GM18505 (cell line): ENCODE measurements around the gene ICA1.
"Not testable (repeated sequence)": the region's sequence is repeated elsewhere in the genome, so short reads cannot be mapped to it uniquely, and the experiment has no call there.

ENCODE experiments used
- ATAC-seq: cut with Tn5 transposase; IDR thresholded peaks from one replicate; pipeline ENCODE4 v1.9.1; 2021; ENCODE audit not compliant: unreplicated experiment
- POLR2A ChIP-seq: IDR thresholded peaks from 4 replicates; pipeline ENCODE4 v1.6.1; 2011; ENCODE audit warnings: borderline replicate concordance; ENCODE audit not compliant: insufficient read depth, insufficient read length; ENCODE audit errors: extremely low read depth

ICA1 gene

DNA sequence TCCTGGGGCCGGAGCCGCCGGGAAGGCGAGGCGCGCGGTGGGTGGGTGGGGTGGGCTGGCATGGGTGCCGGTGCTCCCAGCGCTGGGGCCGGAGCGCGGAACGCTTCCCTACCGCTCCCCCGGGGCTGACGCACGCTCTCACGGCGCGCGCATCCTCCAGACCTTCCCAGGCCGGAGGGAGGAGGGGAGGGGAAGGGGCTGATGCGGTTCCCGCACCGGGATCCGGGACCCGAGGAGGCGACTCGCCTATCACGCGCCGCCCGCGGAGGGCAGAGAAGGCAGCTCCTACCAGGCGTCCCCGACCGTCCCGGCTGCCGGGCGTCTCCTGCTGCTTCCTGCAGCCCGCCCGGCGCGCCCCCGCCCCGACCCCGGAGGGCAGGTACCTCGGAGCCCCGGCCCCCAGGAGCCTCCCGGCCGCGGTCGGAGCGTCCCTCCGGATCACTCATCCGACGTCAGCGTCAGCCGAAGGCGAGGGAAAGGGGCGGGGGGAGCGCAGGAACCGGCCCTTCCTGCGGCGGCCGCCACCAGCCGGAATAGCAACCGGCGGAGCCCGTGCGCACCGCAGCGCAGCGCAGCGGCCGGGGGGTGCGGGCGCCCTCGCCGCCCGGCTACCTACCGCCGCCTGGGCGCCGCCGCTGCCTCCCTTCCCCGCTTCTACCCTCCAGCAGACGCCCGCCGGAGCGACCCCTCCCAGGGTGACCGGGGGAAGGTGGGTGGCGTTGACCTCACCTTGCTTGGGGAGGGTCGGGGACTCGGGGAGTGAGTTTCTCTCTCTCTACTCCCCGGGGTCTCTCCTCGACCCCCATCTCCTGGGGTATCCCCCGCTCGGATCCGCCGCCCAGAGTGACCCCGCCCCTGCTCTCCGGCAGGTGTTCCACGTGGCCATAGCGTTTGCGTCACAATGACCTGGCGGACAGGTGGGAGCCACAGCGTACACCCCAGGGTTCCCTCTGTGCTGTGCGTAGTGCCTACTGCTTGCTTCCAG is at the start of gene ICA1:
ICA1 (minus strand) TSS at position 457 of the 985 bp plus-strand sequence. CDS start 26,241 bp downstream, outside the sequence.
- peak; percentile 60 for ATAC-seq
- no peak for TF ChIP-seq POLR2A

DNA sequence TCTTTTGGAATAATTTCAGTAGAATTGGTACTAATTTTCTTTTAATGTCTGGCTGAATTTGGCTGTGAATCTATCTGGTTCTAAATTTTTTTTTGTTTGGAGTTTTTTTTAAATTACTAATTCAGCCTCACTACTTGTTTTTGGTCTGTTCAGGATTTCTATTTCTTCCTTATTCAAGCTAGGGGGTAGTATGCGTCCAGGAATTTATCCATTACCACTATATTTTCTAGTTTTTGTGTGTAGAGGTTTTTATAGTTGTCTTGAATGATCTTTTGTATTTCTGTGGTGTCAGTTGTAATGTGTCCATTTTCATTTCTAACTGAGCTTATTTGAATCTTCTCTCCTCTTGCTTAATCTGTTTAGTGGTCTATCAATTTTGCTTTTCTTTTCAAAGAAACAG is 48.9 kb upstream of the ICA1 start:
- ATAC-seq, result no peak
- no peak for TF ChIP-seq POLR2A

DNA sequence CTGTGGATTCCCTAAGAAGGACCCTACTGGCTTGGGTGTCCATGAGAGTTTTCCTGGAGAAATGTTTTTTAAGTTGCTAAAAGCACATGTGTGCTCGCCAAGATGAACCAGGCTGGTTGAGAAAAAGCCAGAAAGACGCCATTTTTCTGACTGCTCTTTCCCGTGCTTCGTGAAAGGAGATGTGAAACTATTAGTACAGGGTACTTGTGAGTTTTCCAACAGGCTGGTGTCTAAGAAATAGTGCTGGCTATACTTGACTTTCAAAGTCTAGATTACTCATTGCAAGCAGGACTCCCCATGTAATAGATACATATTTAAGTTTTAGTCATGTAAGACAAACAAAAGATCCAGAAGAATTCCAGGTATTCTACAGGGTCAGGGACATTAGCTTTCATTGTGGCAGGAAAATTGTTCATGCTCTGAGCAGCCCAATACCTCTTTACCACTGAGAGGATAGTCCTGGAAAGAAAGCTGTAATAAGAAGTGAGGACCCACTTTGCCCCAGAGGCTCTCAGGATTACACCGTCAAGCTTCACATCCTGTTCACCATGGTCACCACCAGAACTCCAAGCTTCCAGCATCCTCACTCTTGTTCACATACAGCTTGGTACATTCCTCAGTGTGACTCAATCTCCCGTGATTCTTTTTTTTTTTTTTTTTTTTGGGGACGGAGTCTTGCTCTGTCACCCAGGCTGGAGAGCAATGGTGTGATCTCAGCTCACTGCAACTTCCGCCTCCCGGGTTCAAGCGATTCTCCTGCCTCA is 43.8 kb upstream of the ICA1 start:
- ATAC-seq, result no peak
- no peak for TF ChIP-seq POLR2A

DNA sequence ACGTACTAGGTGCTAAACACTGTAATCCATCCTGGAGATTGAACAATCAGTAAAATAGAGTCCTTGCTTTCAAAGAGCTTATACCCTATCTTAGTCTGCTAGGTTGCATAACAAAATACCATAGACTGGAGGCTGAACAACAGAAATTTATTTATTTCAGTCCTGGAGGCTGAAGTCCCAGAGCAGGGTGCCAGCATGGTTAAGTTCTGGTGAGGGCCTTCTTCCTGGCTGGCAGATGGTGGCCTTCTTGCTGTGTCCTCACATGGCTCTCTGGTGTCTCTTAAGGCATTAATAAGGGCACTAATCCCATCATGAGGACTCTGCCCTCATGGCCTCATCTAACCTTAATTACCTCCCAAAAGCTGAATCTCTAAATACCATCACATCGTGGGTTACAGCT is 43.1 kb upstream of the ICA1 start:
- ATAC-seq, result no peak
- TF ChIP-seq POLR2A, result no peak

DNA sequence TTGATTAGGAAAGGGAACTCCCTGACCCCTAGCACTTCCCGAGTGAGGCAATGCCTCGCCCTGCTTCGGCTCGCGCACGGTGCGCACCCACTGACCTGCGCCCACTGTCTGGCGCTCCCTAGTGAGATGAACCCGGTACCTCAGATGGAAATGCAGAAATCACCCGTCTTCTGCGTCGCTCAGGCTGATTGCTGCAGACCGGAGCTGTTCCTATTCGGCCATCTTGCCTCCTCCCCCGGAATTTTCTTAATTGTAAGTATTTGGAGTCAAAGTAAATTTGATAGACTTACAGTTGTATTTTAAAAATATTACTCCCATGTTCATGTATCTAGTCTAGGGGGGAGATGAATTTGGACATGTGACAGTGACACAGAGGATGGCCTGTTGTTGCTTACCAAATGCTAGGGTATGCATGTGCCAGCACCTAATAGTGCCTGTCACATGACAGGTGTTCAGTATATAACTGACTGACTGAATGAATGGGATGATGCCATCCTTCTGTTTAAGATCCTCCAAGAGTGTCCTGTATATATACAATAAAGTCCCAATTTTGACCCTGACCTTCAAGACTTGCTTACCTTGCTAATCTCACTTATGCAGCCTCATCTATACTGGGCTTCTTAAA is 42.0 kb upstream of the ICA1 start:
- TF ChIP-seq POLR2A, result no peak
- no peak for ATAC-seq

DNA sequence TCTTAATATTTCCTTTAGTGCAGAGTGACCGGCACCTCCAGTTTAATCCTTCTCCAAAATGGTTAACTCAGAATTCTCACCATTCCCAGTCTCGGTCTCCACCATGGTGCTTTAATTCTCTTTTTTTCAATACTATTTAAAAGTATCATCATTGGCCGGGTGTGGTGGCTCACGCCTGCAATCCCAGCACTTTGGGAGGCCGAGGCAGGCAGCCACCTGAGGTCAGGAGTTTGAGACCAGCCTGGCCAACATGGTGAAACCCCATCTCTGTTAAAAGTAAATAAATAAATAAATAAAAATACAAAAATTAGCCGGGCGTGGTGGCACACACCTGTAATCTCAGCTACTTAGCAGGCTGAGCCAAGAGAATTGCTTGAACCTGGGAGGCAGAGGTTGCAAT is 35.1 kb upstream of the ICA1 start:
- ATAC-seq, result not testable (repeated sequence)

DNA sequence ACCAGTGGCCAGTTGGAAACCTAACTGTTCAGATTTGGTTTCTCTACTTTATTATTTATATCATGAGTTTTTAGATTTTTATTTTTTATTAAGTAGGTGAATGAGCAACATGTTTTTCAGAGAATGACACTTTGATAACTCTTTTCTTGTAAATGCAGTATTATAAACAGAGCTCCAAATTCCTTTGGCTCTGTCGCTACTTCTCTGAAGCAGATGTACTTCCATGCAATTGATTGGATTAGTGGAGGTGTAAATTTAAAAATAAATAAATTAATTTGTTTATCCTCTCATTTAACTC is 34.3 kb upstream of the ICA1 start:
- no peak for ATAC-seq
- no peak for TF ChIP-seq POLR2A

DNA sequence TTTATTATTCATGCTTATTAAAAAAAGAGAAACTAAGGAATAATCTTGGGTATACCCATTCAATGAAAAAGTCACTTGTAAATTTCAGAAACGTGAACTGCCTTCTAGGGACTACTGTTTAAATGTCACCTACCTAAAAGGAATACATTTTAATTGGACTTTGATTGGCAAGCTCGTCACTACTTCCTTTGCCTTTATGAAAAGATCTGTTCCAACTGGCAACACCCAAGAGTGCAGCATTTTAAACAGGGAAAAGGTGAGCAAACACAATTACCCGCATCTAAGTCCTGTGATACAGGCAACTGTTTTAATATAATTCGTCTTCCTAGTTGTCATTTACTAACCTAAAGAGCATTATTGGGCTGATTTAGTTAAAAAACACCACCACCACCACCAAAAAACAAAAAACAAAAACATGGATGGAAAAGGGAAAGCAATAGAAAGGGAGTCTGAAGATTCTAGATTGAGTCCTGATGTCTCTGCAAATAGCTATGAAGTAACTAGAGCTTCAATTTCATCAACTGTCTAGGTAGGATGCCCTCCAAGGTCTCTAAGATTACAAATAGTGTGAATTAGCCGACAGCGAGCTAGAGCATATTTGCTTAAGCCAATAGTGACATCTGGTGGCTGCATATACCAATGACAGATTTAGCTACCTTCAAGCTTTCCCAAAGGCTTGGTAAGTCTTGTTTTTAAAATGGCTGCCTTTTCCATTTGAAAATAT is 33.8 kb upstream of the ICA1 start:
- peak; percentile 96 for ATAC-seq
- TF ChIP-seq POLR2A, result no peak

DNA sequence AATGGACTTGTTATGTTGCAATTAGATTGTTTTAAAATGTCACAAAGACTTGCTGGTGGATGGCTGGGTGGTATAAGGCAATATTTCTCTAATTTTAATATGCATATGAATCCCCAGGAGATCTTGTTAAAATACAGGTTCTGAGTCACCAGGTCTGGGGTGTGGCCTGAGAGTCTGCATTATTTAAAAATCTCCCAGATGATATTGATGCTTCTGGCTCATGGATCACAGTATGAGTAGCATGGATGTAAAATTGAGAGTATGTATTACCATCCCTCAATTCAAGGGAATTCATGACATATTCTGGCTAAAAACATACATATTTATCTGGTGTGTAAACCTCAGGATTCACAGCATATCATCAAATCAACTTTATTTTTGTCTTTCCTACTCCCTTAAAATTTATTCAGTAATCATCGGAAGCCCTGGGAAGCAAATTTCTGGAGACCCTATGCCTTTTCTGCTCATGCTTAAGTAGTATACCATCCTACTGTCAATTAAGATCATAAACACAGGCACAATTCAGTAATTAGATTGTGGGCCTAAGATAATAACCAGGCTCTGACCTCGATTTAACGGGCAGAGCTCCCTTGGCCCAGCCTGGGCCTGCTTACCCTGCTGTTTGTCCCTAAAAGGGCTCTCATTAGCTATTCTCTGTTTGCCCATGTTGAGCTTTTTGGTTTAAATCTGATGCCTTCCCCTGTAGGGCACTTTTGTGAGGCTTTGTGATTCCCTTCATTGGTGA is 29.6 kb upstream of the ICA1 start:
- ATAC-seq, result no peak
- no peak for TF ChIP-seq POLR2A

DNA sequence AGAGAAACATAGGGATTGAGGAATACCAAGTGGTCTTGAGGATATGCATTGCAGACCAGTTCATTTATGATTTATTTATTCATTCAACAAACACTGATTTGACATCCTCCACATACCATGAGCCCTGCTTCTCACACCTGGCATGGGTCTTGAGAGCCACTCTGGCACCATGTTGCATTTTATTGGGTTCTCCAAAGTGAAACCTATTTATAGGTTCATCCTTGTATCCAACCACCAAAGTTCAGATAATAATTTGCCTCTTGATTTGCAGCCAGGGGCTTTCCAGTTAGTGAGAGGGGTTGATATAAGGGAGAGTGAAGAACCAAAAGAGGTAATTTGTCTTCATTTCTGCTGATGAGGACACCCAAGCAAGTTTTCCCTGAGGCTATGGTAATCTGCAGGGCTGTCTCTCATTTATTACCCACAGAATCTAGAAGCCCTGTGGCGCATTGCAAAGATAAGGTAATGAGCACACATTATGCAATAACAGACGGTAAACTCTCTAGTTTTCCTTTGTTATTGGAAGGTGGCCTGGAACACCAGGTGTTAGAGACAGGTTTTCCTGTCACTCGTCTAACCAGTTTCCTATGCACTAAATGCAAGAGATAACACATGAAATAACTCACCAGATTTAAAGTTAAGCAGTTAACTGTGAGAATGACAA is 28.8 kb upstream of the ICA1 start:
- TF ChIP-seq POLR2A, result no peak

DNA sequence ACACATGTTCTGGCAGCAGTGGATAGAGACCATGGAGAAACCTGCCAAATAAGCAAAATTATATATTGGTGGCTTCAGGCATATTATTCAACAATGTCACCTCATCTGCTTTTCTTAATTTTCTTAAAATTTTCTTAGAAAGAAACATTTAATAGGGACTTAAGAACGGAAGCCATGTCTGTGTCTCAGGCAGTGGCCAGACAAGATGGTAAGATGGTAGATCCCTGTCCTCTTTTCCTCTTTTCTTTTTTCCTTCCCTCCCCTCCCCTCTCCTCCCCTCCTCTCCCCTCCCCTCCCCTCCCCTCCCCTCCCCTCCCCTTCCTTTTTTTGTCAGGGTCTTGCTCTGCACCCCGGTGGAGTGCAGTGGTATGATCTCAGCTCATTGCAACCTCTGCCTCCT is 24.2 kb upstream of the ICA1 start:
- TF ChIP-seq POLR2A, result no peak

More for the DNA sequence above, 28.8 kb upstream of the ICA1 start:
- no peak for ATAC-seq

DNA sequence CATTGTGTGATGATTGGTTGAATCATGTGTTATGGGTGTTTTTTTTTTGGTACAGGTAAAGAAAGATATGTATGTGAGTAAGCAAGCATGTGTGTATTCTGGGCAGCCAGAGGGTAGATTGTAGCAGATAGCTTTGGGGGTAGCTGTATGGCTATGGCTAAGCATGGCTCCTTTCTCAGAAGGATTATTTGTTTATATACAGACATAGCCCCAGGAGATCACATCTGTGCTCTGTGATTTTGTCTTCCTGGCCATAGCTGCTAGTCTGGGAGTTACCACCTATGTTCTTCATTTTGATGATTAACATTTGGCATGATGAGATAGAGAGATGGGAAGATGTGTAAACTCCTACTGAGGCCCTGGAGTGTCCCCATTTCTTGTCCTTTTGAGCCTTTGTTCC is 23.2 kb upstream of the ICA1 start:
- no peak for ATAC-seq
- TF ChIP-seq POLR2A, result no peak

More for the DNA sequence above, 24.2 kb upstream of the ICA1 start:
- ATAC-seq, result no peak
